Trophoblast cell (in vitro differentiated cells and primary cell): ENCODE results near the gene CDH24.

Experiments
- DNase-seq, 2 donors: peaks; one replicate each; pipeline ENCODE4 v3.0.0-alpha.2; 2016
- H2AFZ ChIP-seq: 2 replicates; pipeline ENCODE4 v1.6.1; 2013; ENCODE audit warnings: low read length, moderate library complexity, mild to moderate bottlenecking; ENCODE audit not compliant: insufficient read depth, poor library complexity
- H2AK5ac ChIP-seq: 2 replicates; pipeline ENCODE4 v1.6.1; 2013; ENCODE audit warnings: mild to moderate bottlenecking, low read length
- H2BK120ac ChIP-seq: 2 replicates; pipeline ENCODE4 v1.6.1; 2013; ENCODE audit warnings: low read length, mild to moderate bottlenecking, moderate library complexity; ENCODE audit not compliant: insufficient read depth, poor library complexity
- H2BK12ac ChIP-seq: 2 replicates; pipeline ENCODE4 v1.6.1; 2013; ENCODE audit warnings: mild to moderate bottlenecking, low read length, moderate library complexity
- H2BK5ac ChIP-seq: 2 replicates; pipeline ENCODE4 v1.6.1; 2013; ENCODE audit warnings: low read length, low read depth, moderate library complexity, mild to moderate bottlenecking; ENCODE audit not compliant: poor library complexity
- H3K14ac ChIP-seq: 2 replicates; pipeline ENCODE4 v1.6.1; 2013; ENCODE audit warnings: mild to moderate bottlenecking, low read length
- H3K18ac ChIP-seq: 2 replicates; pipeline ENCODE4 v1.6.1; 2013; ENCODE audit warnings: mild to moderate bottlenecking, low read length
- H3K23ac ChIP-seq: 2 replicates; pipeline ENCODE4 v1.6.1; 2013; ENCODE audit warnings: low read length
- H3K27ac ChIP-seq: 2 replicates; pipeline ENCODE4 v1.5.1; 2013; ENCODE audit warnings: low read depth, mild to moderate bottlenecking, inconsistent platforms, low read length, moderate library complexity
- H3K27me3 ChIP-seq: 2 replicates; pipeline ENCODE4 v1.6.1; 2013; ENCODE audit warnings: inconsistent platforms, mild to moderate bottlenecking, low read length, moderate library complexity; ENCODE audit not compliant: insufficient read depth
- H3K36me3 ChIP-seq, 2 experiments: 1 replicate in 1 of 2; 2 replicates in 1 of 2; pipeline ENCODE4 v1.6.1; 2013; ENCODE audit warnings: low read length in 2 of 2, mild to moderate bottlenecking in 2 of 2, moderate library complexity in 1 of 2; ENCODE audit not compliant: insufficient read depth in 2 of 2, control insufficient read depth in 1 of 2
- H3K4ac ChIP-seq: 2 replicates; pipeline ENCODE4 v1.6.1; 2013; ENCODE audit warnings: low read depth, mild to moderate bottlenecking, low read length, moderate library complexity
- H3K4me1 ChIP-seq, 2 experiments: 1 replicate in 1 of 2; 2 replicates in 1 of 2; pipeline ENCODE4 v1.6.1; 2013; ENCODE audit warnings: low read length in 2 of 2, mild to moderate bottlenecking in 2 of 2, moderate library complexity in 1 of 2; ENCODE audit not compliant: insufficient read depth in 2 of 2, control insufficient read depth in 1 of 2
- H3K4me2 ChIP-seq: 2 replicates; pipeline ENCODE4 v1.6.1; 2013; ENCODE audit warnings: inconsistent platforms, mild to moderate bottlenecking, low read length, moderate library complexity
- H3K4me3 ChIP-seq: 2 replicates; pipeline ENCODE4 v1.5.1; 2013; ENCODE audit warnings: mild to moderate bottlenecking, low read depth, low read length, inconsistent platforms
- H3K79me1 ChIP-seq: one replicate; pipeline ENCODE4 v1.6.1; 2013; ENCODE audit warnings: low read length
- H3K79me2 ChIP-seq: 2 replicates; pipeline ENCODE4 v1.6.1; 2013; ENCODE audit warnings: low read length, mild to moderate bottlenecking; ENCODE audit not compliant: control insufficient read depth, insufficient read depth, poor library complexity
- H3K9ac ChIP-seq: 2 replicates; pipeline ENCODE4 v1.6.1; 2013; ENCODE audit warnings: mild to moderate bottlenecking, low read length
- H3K9me3 ChIP-seq: 2 replicates; pipeline ENCODE4 v1.6.1; 2013; ENCODE audit warnings: low read depth, mild to moderate bottlenecking, control low read depth, inconsistent platforms, low read length; ENCODE audit not compliant: insufficient read depth
- H4K12ac ChIP-seq: 2 replicates; pipeline ENCODE4 v1.6.1; 2013; ENCODE audit warnings: low read depth, mild to moderate bottlenecking, low read length, moderate library complexity
- H4K8ac ChIP-seq: 2 replicates; pipeline ENCODE4 v1.6.1; 2013; ENCODE audit warnings: low read depth, mild to moderate bottlenecking, low read length, moderate library complexity
- H4K91ac ChIP-seq: one replicate; pipeline ENCODE4 v1.6.1; 2013; ENCODE audit warnings: low read depth, mild to moderate bottlenecking, low read length, moderate library complexity
- WGBS: extraction: QIAGEN DNeasy Blood & Tissue Kit; methylation state at CpG from one replicate; pipeline ENCODE4 v1.1.7; 2013; ENCODE audit warnings: missing lambda C conversion rate; ENCODE audit not compliant: insufficient read length, insufficient coverage; ENCODE audit errors: extremely low coverage; 5-methylcytosine and 5-hydroxymethylcytosine counted together

CDH24 gene

DNA sequence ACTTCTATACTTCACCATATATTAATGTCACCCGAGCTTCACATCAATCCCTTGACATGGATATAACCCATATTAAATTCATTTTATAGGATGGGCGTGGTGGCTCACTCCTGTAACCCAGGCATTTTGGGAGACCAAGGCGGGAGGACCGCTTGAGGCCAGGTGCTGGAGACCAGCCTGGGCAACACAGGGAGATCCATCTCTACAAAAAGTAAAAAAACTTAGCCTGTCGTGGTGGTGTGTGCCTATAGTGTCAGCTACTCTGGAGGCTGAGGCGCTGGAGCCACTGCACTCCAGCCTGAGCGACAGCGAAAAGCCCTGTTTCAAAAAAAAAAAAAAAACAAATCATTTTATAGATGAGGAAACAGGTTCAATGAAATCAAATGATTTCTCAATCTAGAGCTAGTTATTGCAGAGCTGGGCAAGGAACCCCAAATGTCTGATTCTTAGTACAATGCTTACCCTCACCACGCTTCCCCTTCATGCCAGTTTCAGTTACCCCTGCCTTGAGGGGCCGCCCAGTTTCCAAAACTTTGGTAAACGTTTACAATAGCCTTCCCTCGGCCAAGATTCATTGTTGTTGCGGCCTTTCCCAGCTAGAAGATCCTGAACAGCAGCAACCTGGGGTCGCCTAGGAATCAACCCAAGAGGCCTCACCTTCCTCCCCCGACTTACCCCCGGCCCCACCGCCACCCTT is 23.4 kb downstream of the CDH24 start:
- peak overlapping the region; percentile 78 for H2BK5ac ChIP-seq
- peak overlapping the region; percentile 89 for H3K4ac ChIP-seq
- H2AK5ac ChIP-seq: peak overlapping the region; percentile 88
- peak overlapping the region; percentile 92 for H4K91ac ChIP-seq
- H3K27ac ChIP-seq: peak overlapping the region; percentile 73
- peaks cover 3 to 7% of the 10 kb centered on the region in 2 experiments for H3K4me1 ChIP-seq
- 100% methylated on average over 1 of the region's 17 CpGs for WGBS
- no peak overlapping the region for H3K23ac ChIP-seq
- peak overlapping the region; percentile 84 for H3K4me3 ChIP-seq
- peak overlapping the region; percentile 94 for H4K12ac ChIP-seq
- peak overlapping the region; percentile 97 for H3K18ac ChIP-seq
- H3K14ac ChIP-seq: peak overlapping the region; percentile 99
- H2BK120ac ChIP-seq: peak overlapping the region; percentile 90
- H3K79me1 ChIP-seq: peaks cover 9% of the 10 kb centered on the region
- H3K9me3 ChIP-seq: no peaks in the 10 kb centered on the region
- peak overlapping the region; percentile 62 for H3K4me2 ChIP-seq
- no peaks in the 10 kb centered on the region for H3K27me3 ChIP-seq
- peak overlapping the region; percentile 82 for H4K8ac ChIP-seq
- H2BK12ac ChIP-seq: no peak overlapping the region
- peak overlapping the region; percentile 94 for H3K9ac ChIP-seq
- no peak for DNase-seq
- H3K79me2 ChIP-seq: peaks cover 12% of the 10 kb centered on the region
- H3K36me3 ChIP-seq: peaks cover 20 to 21% of the 10 kb centered on the region in 2 experiments
- peak overlapping the region; percentile 7 for H2AFZ ChIP-seq

DNA sequence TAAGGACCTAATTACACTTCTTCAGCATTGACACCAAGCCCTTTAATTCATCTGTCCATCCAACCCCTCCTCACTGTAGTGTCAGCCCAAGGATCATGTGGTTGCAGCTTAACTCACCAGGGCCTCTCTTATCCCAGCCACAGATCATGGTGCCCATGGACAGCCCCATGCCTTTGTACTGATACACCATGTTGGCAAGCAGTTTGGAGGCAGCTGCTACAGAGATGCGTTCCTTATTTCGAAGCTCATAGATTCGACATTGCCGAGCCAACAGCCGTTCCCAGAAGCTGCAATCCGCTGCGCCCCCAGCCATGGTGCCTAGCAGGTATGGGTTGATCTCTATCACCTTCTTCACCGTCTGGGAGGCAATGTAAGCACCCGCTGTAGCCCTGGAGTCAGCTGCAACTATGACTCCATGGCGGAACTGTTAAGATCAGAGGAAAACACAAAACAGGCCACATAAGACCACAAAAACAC is 24.0 kb downstream of the CDH24 start:
- Histone ChIP-seq H3K9ac (no peak overlapping the region), H3K27me3 (no peaks in the 10 kb centered on the region), H3K4me3 (no peak overlapping the region), H2BK120ac (no peak overlapping the region), H2AFZ (no peak overlapping the region), H3K27ac (no peak overlapping the region), H3K4me2 (peak overlapping the region; percentile 62), H3K18ac (no peak overlapping the region), H3K4me1 (peaks cover 3 to 7% of the 10 kb centered on the region in 2 experiments), H2BK5ac (no peak overlapping the region), H3K14ac (no peak overlapping the region), H3K9me3 (no peaks in the 10 kb centered on the region), H3K4ac (peak overlapping the region; percentile 8), H3K79me1 (peaks cover 9% of the 10 kb centered on the region), H3K36me3 (peaks cover 20 to 24% of the 10 kb centered on the region in 2 experiments), H4K12ac (no peak overlapping the region), H4K91ac (no peak overlapping the region), H2AK5ac (no peak overlapping the region), H3K23ac (no peak overlapping the region), H3K79me2 (peaks cover 12% of the 10 kb centered on the region), H4K8ac (no peak overlapping the region), H2BK12ac (no peak overlapping the region)
- DNase-seq: no peak
- WGBS: no CpG with 5 or more reads among the region's 10 CpGs

DNA sequence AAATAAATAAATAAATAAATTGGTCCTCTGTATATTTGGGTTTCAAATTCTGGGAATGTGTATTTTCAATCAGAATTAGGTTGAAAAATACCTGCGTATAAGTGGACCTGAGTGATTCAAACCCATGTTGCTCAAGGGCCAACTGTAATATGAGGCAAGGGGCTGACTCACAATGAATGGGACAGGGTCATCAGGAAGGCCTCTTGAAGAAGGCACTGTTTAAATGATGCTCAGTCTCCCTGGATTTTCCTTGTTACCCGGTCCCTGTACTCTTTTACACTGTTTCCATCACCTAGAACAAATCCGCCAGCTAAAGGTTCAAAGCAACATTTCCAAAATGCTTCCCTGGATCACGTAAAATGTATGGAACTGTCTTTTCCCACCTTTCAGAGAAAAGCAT is 26.4 kb downstream of the CDH24 start:
- Histone ChIP-seq H3K27me3 (no peaks in the 10 kb centered on the region), H4K91ac (no peak overlapping the region), H2AK5ac (no peak overlapping the region), H4K8ac (no peak overlapping the region), H3K79me2 (peaks cover 12% of the 10 kb centered on the region), H4K12ac (no peak overlapping the region), H3K4me3 (no peak overlapping the region), H2AFZ (no peak overlapping the region), H3K79me1 (peaks cover 9% of the 10 kb centered on the region), H3K27ac (no peak overlapping the region), H3K36me3 (peaks cover 29 to 33% of the 10 kb centered on the region in 2 experiments), H2BK5ac (no peak overlapping the region), H3K9me3 (no peaks in the 10 kb centered on the region), H2BK12ac (no peak overlapping the region), H3K14ac (no peak overlapping the region), H3K4me1 (peaks cover 3 to 7% of the 10 kb centered on the region in 2 experiments), H3K4me2 (no peak overlapping the region), H3K9ac (no peak overlapping the region), H2BK120ac (no peak overlapping the region), H3K18ac (no peak overlapping the region), H3K23ac (no peak overlapping the region), H3K4ac (no peak overlapping the region)
- WGBS: no CpG with 5 or more reads among the region's 4 CpGs
- no peak for DNase-seq

DNA sequence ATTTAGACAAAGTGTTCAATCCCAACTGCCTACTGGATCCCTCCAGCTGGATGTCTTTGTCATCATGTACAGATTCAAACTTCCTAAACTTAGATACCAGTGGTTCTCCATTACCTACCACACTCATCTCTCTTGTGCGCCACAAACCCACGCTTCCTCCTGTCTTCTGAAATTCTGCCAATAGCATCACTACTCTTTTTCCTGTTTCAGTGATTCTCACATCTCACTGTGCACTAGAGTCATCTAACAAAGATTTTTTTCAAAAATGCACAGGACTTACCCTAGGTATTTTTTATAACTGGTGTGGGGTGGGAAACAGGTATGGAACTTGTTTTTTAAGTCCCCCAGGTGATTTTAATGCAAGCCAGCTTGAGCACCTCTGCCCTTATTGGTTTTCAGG is 28.5 kb downstream of the CDH24 start:
- Histone ChIP-seq H2AFZ (no peak overlapping the region), H2BK12ac (no peak overlapping the region), H3K9me3 (no peaks in the 10 kb centered on the region), H3K79me1 (no peaks in the 10 kb centered on the region), H2BK120ac (no peak overlapping the region), H4K12ac (no peak overlapping the region), H3K4me2 (no peak overlapping the region), H3K14ac (no peak overlapping the region), H3K36me3 (peaks cover 35 to 44% of the 10 kb centered on the region in 2 experiments), H2AK5ac (no peak overlapping the region), H3K18ac (no peak overlapping the region), H4K8ac (no peak overlapping the region), H2BK5ac (no peak overlapping the region), H3K4ac (no peak overlapping the region), H3K23ac (no peak overlapping the region), H3K27ac (no peak overlapping the region), H4K91ac (no peak overlapping the region), H3K4me3 (no peak overlapping the region), H3K27me3 (no peaks in the 10 kb centered on the region), H3K9ac (no peak overlapping the region), H3K79me2 (peaks cover 4% of the 10 kb centered on the region), H3K4me1 (peaks cover 2 to 6% of the 10 kb centered on the region in 2 experiments)
- DNase-seq: no peak
- no CpG with 5 or more reads among the region's 2 CpGs for WGBS
